MG63 (cell line): ENCODE results near the gene TMEM61. TPM values are rescaled to one million over a fixed set of nuclear protein-coding genes. Genes with fewer than 3 reads are reported as not detected.
"Not testable (repeated sequence)": the region's sequence is repeated elsewhere in the genome, so short reads cannot be mapped to it uniquely, and the experiment has no call there.

Experiments
- DNase-seq: peaks from one replicate; pipeline ENCODE4 v3.0.0-alpha.2; 2020
- H3K27me3 ChIP-seq: fragments of 250-450 bp; sonication (Bioruptor Pico); 2 replicates; pipeline ENCODE4 v1.5.1; 2020; ENCODE audit warnings: mild to moderate bottlenecking, moderate library complexity
- H3K36me3 ChIP-seq: fragments of 250-450 bp; sonication (Bioruptor Pico); 2 replicates; pipeline ENCODE4 v1.5.1; 2020; ENCODE audit warnings: mild to moderate bottlenecking, moderate library complexity
- H3K4me3 ChIP-seq: fragments of 250-450 bp; sonication (Bioruptor Pico); 2 replicates; pipeline ENCODE4 v1.5.1; 2020; ENCODE audit warnings: mild to moderate bottlenecking, moderate library complexity
- H3K9me3 ChIP-seq: fragments of 250-450 bp; sonication (Bioruptor Pico); 2 replicates; pipeline ENCODE4 v1.5.1; 2020; ENCODE audit warnings: mild to moderate bottlenecking, moderate library complexity
- total RNA-seq: library from RNA; depleted of rRNA; stranded (reverse); fragments of >200 nt; shearing (Covaris generic); gene quantifications from 2 replicates; pipeline ENCODE4 v1.2.3, GENCODE V29; 2014; ENCODE audit warnings: low replicate concordance

Gene TMEM61
- total RNA-seq, 1 experiment from 2014 or later, result not detected

DNA sequence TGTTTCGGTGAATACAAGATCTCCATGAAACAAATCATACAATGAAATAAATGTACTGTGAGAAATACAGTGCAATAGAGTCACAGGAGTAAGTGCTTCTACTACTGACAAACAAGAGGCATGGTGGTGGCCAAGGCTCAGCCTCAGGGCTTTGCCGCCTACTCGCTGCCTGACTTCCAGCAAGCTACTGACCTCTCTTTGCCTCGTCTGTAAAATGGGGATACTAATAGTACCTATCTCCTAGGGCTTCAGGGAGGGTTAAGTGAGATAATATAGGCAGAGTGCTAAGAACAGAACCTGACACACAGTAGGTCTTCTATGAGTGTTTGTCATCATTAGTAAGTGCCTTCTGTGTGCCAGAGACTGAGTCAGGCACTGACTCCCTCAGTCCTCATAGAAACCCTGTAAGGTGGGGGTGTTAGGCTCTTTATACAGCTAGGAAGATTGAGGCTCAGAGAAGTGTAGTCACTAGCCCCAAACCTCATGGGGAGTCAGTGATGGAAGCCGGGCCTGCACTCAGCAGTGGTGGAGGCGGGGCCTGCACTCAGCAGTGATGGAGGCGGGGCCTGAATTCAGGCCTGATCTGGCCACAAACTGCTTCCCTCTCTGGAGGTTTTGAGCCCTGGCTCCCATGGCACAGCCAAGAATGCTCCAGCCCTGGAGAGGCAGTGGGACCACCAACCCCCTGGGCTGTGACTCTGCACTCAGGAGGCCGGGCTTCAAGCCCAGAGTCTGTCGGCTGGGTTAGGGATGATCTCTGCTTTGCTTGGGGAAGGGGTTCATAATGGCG, 25.1 kb downstream of the TMEM61 start:
- H3K4me3 ChIP-seq, result no peak overlapping the region
- no peaks in the 10 kb centered on the region for H3K27me3 ChIP-seq
- no peaks in the 10 kb centered on the region for H3K9me3 ChIP-seq
- no peak for DNase-seq
- H3K36me3 ChIP-seq, result no peaks in the 10 kb centered on the region

- H3K4me3 ChIP-seq, result no peak overlapping the region
- no peaks in the 10 kb centered on the region for H3K36me3 ChIP-seq
These were observed 26.5 kb downstream of the TMEM61 start for GRCh38 chr1:55006931-55007330.

DNA sequence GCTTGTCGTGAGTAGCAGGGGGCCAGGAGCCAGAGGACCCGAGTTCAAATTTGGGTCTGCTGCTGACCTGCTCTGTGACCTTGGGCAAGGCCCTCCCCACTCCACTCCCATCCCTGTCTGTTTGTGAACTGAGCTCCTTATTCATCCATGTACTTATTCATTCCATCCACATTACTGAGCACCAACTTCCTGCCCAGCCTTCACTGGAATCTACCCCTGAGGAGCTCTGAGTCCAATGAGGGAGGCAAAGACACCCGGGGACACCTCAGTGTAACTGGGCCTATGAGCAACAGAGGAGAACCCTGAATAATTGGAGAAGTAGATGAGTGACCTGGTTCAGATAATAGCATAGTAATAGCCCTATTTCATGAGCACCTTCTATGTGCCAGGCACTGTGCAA, 27.2 kb downstream of the TMEM61 start:
- no peaks in the 10 kb centered on the region for H3K27me3 ChIP-seq
- H3K9me3 ChIP-seq, result no peaks in the 10 kb centered on the region
- peak; percentile 74 for DNase-seq
- H3K36me3 ChIP-seq, result no peaks in the 10 kb centered on the region
- no peak overlapping the region for H3K4me3 ChIP-seq

More at GRCh38 chr1:55006931-55007330, 26.5 kb downstream of the TMEM61 start:
- Histone ChIP-seq H3K9me3 (no peaks in the 10 kb centered on the region), H3K27me3 (no peaks in the 10 kb centered on the region)
- no peak for DNase-seq

DNA sequence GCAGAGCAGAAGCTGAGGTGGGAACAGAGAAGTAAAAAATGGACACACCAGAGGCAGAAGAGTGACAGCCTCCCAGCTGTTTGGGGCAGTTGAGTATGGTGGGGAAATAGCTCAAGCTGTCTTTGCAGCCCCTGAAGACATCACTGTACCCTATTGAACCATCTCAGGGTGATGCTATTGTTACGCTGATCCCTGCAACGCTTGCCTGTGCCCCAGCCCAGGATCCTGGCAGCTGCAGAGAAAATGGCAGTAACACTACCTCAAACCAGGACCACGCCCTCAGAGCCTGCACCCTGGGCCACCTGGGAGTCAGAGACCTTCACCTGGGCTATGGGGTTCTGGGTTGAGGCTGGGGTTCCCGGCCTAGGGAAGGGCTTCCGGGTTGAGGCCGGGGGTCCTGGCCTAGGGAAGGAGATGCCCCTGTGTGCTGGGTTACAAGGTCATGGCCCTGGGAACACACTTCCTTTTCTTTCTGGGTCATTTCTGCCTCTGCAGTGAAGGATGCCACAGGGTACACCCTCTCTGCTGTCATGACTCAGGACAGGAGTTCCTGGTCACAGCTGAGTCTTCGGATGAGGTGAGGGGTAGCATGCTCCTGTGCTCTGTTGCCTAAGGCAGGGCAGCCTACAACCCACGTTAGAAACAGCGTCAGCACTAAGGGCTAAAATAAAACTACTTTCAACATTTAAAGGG, 29.9 kb downstream of the TMEM61 start:
- Histone ChIP-seq H3K4me3 (no peak overlapping the region), H3K27me3 (no peaks in the 10 kb centered on the region), H3K9me3 (no peaks in the 10 kb centered on the region), H3K36me3 (no peaks in the 10 kb centered on the region)
- DNase-seq, result no peak

- Histone ChIP-seq H3K9me3 (no peaks in the 10 kb centered on the region), H3K27me3 (no peaks in the 10 kb centered on the region), H3K36me3 (no peaks in the 10 kb centered on the region), H3K4me3 (no peak overlapping the region)
- DNase-seq, result no peak
These were observed 30.4 kb downstream of the TMEM61 start for GRCh38 chr1:55010887-55011217.

GRCh38 chr1:55012661-55013060, 32.2 kb downstream of the TMEM61 start:
- Histone ChIP-seq H3K36me3 (no peaks in the 10 kb centered on the region), H3K4me3 (no peak overlapping the region), H3K9me3 (no peaks in the 10 kb centered on the region), H3K27me3 (no peaks in the 10 kb centered on the region)
- DNase-seq, result no peak

- H3K9me3 ChIP-seq, result no peaks in the 10 kb centered on the region
- no peaks in the 10 kb centered on the region for H3K36me3 ChIP-seq
- peak; percentile 40 for DNase-seq
- H3K4me3 ChIP-seq, result no peak overlapping the region
- no peaks in the 10 kb centered on the region for H3K27me3 ChIP-seq
These were observed 34.7 kb downstream of the TMEM61 start for GRCh38 chr1:55015123-55015522.

DNA sequence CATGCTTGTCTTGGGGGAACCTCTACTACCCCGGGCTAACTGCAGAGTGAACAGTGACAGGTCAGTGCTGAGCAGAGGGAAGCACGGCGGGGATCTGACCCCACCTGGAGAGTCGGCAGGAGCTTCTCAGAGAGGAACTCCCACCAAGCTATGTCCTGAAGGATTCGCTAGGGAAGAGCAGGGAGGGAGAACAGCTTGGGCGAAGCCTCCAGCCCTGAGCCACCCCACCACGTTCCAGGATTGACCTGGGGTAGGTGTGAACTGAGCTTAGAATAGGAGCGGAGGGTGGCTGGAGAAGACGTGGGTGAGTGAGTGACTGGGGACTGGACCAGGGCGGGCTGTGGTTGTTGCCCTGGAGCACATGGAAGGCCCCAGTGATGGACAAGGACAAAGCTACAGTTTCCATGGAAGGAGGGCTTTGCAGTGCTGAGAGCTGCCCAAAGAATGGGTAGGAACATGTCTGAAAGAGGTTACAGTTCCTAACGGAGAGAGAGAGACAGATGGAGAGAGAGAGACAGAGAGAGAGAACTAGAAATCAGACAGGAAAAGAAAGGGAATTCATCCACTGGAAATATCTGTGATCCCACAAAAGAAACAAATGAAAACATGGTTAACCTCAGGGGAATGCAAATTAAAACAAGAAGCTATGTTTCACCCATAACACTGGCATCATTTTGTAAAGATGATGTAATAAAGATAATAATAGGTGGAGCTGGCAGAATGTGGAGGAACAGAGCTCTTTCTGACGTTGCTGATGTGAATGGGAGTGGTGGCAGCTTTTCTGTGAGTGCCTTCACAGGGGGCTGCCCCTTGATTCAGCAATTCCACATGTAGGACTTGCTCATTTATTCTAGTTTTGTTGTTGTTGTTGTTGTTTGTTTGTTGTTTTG, 35.5 kb downstream of the TMEM61 start:
- no peaks in the 10 kb centered on the region for H3K36me3 ChIP-seq
- no peaks in the 10 kb centered on the region for H3K27me3 ChIP-seq

DNA sequence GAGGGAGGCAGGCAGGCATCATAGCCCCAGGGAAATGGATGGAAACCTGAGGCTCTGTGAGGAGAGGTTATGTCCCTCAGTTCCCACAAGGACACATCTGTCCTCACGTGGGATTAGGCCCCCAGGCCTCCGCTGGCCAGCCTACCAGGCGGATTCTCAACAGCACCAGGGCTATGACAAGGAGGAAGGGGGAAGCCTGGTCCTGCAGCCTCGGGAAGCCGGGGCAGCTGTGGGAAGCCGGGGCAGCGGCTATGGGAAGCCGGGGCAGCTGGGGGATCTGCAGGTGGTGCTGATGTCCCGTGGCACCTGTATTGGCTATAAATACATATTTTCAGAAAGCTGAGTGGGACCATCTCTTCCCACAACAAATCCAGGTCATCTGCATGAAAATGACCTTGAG, 38.0 kb downstream of the TMEM61 start:
- Histone ChIP-seq H3K4me3 (no peak overlapping the region), H3K36me3 (no peaks in the 10 kb centered on the region), H3K9me3 (no peaks in the 10 kb centered on the region), H3K27me3 (no peaks in the 10 kb centered on the region)
- no peak for DNase-seq

More for the DNA sequence above, 35.5 kb downstream of the TMEM61 start:
- no peak for DNase-seq
- Histone ChIP-seq H3K9me3 (no peaks in the 10 kb centered on the region), H3K4me3 (no peak overlapping the region)

DNA sequence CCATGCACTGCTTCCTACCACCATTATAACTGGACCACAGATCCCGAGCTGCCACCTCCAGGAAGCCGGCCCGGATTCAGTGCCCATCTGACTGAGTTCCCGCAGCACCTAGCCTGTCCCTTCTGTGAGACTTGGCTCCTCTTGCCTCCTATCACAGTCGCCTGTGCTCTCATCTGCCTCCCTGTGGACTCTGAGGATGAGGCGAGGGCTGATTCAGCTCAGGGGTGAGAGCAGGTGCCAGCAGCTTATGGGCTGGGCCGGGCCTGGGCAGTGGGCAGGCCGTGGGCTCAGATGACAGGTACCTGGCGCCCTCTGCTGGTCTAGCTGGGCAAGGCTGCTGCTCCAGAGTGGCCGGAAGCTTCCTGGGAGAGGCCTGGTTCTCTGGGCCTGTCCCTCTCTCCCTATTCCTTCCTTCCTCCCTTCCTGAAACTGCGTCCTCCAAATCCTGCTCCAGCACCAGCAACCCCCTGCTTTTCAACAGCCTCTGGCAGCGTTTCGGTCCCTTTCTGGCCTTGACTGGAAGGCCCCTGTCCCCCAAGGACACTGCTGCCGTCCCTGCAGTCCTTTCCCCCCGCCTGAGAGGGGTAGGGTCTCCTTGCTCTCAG, 41.6 kb downstream of the TMEM61 start:
- no peaks in the 10 kb centered on the region for H3K36me3 ChIP-seq
- H3K9me3 ChIP-seq, result no peaks in the 10 kb centered on the region
- no peaks in the 10 kb centered on the region for H3K27me3 ChIP-seq
- H3K4me3 ChIP-seq, result no peak overlapping the region
- DNase-seq, result peak; percentile 94

GRCh38 chr1:55024163-55024562, 43.7 kb downstream of the TMEM61 start:
- DNase-seq, H3K27me3 ChIP-seq, H3K36me3 ChIP-seq, H3K9me3 ChIP-seq, H3K4me3 ChIP-seq: not testable (repeated sequence)

DNA sequence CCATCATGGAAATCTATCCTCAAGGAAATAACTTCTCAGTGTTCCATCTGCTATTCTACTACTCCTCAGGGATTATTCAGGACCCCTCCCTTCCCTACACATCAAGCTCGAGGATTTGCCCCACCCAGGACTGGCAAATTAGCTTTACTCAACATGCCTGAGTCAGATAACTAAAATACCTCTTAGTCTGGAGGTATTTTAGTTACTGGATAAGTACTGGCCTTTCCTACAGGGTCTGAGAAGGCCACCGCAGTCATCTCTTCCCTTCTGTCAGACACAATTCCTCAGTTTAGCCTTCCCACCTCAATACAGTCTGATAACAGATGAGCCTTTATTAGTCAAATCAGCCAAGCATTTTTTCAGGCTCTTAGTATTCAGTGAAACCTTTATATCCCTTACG, 46.3 kb downstream of the TMEM61 start:
- H3K36me3 ChIP-seq, H3K4me3 ChIP-seq, H3K27me3 ChIP-seq: not testable (repeated sequence)

DNA sequence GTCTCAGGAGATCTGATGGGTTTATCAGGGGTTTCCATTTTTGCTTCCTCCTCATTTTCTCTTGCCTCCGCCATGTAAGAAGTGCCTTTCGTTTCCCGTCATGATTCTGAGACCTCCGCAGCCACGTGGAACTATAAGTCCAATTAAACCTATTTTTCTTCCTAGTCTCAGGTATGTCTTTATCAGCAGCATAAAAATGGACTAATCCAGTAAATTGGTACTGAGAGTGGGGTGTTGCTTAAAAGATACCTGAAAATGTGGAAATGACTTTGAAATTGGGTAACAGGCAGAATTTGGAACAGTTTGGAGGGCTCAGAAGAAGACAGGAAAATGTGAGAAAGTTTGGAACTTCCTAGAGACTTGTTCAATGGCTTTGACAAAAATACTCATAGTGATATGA, 50.7 kb downstream of the TMEM61 start:
- H3K4me3 ChIP-seq, DNase-seq, H3K27me3 ChIP-seq, H3K36me3 ChIP-seq, H3K9me3 ChIP-seq: not testable (repeated sequence)

More for the DNA sequence above, 46.3 kb downstream of the TMEM61 start:
- H3K9me3 ChIP-seq, DNase-seq: not testable (repeated sequence)

GRCh38 chr1:55033265-55033614, 52.8 kb downstream of the TMEM61 start:
- H3K27me3 ChIP-seq, result no peaks in the 10 kb centered on the region
- H3K4me3 ChIP-seq, result no peak overlapping the region
- no peak for DNase-seq
- no peaks in the 10 kb centered on the region for H3K36me3 ChIP-seq
- no peaks in the 10 kb centered on the region for H3K9me3 ChIP-seq

GRCh38 chr1:55034476-55035133, 54.2 kb downstream of the TMEM61 start:
- Histone ChIP-seq H3K9me3 (no peaks in the 10 kb centered on the region), H3K36me3 (no peaks in the 10 kb centered on the region), H3K27me3 (no peaks in the 10 kb centered on the region), H3K4me3 (no peak overlapping the region)
- DNase-seq, result no peak

DNA sequence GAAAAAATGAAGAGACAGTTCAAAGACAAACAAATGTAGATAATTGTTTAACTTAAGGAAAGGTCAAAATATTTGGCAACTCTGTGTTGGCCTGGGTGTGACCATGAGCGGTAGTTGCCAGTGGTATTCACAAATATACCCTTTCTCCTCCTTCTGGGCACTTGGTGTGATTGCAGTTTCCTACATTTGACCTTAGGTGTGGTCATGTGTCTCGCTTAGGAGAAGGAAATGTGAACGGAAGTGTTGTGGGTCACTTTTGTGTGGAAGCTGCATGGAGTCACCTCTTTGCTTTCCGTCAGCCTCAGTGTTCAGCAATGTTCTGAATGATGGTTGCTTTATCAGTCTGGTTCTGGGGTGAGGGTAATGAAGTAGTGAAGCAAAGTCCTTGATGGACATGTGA, 55.5 kb downstream of the TMEM61 start:
- H3K36me3 ChIP-seq, result no peaks in the 10 kb centered on the region
- no peak overlapping the region for H3K4me3 ChIP-seq
- H3K9me3 ChIP-seq, result no peaks in the 10 kb centered on the region
- H3K27me3 ChIP-seq, result no peaks in the 10 kb centered on the region
- no peak for DNase-seq
